Left renal pelvis (tissue), 4 donors: ENCODE results near the gene GNAL. TPM values are rescaled to one million over a fixed set of nuclear protein-coding genes. Genes with fewer than 3 reads are reported as not detected.
"Not testable (repeated sequence)": the region's sequence is repeated elsewhere in the genome, so short reads cannot be mapped to it uniquely, and the experiment has no call there.

ENCODE experiments used
- DNase-seq, 4 donors: peaks; one replicate each; pipeline ENCODE4 v3.0.0-alpha.2; 2013; ENCODE audit warnings: low read depth in 4 of 4, low spot score in 3 of 4
- polyA plus RNA-seq, 4 donors: library from polyadenylated mRNA; unstranded; fragments of 120-200 nt; gene quantifications; one replicate each; pipeline ENCODE4 v1.2.1, GENCODE V29; 2013; ENCODE audit not compliant: insufficient read length in 4 of 4

Gene GNAL
- polyA plus RNA-seq, result 1 to 10 TPM; 3.5 to 5.1 (median 4.9) TPM

GRCh38 chr18:11688972-11689668 lies at the start of gene GNAL:
Gene GNAL, plus strand, starts transcription at chr18:11689264. Its CDS starts 300 bp downstream, at chr18:11689564.
- DNase-seq, result peak; percentile 65 to 76 (median 73)

- DNase-seq, result not testable (repeated sequence)
Measured at GRCh38 chr18:11647310-11647709, 41.8 kb upstream of the GNAL start.

GRCh38 chr18:11647804-11648203 lies 41.3 kb upstream of the GNAL start:
- not testable (repeated sequence) for DNase-seq

DNA sequence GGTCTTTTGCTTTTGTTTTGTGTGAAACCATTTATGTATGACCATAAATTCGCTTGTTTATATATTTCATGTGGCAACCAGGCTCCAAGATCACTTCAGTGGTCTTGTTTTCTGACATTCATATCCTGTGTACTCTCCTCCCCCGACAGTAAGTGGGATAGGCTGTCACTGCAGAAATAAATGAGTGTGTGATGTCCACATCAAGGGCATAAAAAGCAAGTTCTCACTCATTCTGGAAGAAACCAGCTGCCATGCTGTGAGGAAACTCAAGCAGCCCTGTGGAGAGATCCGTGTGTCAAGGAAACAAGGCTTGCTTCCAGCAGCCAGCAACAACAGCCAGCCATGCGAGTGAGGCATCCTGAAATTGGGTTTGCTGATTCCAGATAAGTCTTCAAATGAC lies 39.2 kb upstream of the GNAL start:
- no peak for DNase-seq

DNA sequence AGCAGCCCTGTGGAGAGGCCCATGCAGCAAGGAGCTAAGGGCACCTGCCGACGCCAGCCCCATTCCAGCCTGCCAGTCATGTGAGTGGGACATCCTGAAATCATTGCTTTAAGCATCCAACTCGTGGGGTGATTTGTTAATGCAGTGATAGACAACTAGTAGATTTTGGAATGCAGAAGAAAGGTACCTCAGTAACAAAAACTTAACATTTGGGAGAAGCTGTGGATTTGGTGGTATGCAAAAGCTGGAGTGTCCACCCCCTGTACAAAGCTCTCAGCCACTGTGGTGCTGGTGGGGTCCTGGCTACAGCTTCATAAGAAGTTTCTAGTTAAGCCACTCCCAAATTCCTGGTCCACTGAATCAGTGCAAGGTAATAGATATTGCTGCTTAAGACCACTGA lies 37.2 kb upstream of the GNAL start:
- no peak for DNase-seq

DNA sequence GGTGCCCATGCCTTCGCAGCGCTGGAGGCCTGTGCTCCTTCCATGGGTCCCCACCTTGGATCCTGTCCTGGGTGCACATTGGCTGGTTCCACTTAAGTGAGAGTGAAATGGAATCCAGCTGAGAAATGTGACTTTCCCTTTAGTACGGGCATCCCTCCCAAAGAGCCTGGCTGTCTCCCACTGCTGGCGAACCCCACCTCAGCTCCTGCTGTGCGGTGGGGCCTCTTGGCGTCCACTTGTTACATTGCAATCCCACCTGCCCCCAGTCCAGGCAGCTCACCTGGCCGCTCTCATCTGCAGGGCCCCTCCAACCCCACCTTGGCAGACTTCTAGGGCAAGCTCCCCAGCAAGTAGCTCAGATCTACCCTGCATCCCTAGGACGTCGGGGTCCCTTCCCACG lies 35.5 kb upstream of the GNAL start:
- DNase-seq, result no peak

- no peak for DNase-seq
Measured at GRCh38 chr18:11654736-11655605, 34.1 kb upstream of the GNAL start.

- no peak for DNase-seq
Measured at GRCh38 chr18:11655606-11655932, 33.5 kb upstream of the GNAL start.

DNA sequence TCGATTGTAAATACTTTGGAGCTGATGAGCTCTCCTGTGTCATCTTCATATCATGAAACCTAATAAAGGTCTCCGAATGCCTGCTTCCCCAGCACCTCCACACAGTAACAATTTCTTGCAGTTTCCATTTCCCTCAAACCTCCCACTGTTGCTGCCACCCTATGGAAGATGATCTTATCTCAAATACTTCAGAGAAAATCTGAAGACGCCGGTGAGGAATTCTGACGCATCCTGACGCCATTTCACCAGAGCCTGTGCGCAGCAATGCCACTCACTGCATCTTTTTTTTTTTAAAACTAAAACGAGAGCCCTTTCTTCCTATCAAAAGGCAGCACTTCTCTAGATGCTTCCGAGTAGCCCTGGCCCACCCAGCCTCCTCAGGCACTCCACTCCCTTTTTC lies 31.9 kb upstream of the GNAL start:
- DNase-seq, result no peak

DNA sequence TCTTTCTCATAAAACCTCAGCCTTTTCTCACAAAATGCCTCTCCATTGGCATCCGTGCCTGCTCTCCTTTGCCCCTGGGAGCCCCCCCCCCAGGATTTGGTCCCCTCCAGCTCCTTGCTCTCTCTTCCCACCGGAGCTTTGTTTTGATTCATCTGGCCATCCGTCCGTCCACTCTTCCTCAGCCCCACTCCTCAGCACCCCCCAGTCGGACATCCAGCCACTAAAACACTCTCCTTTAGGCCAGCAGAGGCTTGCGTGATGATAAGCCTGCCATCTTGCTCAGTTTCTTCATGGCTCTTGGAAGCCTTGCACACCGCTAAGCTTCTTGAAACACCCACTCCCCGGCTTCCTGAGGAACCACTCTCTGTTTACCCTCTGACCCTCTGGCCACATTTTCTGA lies 31.5 kb upstream of the GNAL start:
- no peak for DNase-seq

DNA sequence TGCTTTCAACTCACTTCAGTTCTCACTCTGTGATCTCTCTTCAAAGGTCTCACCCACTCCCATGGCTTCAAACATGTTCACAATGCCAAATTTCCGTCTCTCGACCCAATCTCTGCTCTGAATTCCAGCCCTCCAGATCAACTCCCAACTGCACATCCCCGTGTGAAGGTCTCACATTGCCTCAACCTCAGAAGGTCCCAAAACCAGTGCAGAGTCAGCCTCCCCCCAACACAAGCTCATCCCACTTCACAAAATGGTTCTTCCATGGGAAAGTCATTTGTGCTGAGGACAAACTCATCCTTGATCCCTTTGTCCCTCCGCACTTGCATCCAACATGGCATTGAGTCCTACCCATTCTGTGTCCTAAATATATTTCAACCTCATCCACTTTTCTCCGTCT lies 31.0 kb upstream of the GNAL start:
- DNase-seq, result no peak

GRCh38 chr18:11658989-11659388 lies 30.1 kb upstream of the GNAL start:
- no peak for DNase-seq

GRCh38 chr18:11660691-11661090 lies 28.4 kb upstream of the GNAL start:
- no peak for DNase-seq

GRCh38 chr18:11661430-11661829 lies 27.6 kb upstream of the GNAL start:
- no peak for DNase-seq

GRCh38 chr18:11663439-11664029 lies 25.5 kb upstream of the GNAL start:
- DNase-seq, result no peak

DNA sequence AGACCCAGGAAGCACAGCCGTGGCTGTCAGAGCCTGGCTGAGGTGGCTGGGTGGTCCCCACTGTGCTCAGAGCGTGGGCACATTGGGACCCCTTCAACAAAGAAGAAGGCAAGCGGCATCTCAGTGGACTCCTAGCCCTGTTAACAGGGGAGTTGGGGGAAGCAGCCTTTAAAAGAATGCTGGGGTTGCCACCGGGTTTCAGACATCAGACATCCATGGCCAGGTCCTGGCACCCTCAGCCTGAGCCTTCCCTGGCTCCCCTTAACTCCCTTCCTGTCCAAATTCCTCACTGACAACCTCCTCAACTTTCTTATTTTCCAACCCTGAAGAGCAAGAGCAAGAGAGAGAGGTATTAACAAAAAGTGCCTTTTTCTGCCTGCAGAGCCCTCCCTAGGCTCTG lies 24.8 kb upstream of the GNAL start:
- DNase-seq, result no peak

DNA sequence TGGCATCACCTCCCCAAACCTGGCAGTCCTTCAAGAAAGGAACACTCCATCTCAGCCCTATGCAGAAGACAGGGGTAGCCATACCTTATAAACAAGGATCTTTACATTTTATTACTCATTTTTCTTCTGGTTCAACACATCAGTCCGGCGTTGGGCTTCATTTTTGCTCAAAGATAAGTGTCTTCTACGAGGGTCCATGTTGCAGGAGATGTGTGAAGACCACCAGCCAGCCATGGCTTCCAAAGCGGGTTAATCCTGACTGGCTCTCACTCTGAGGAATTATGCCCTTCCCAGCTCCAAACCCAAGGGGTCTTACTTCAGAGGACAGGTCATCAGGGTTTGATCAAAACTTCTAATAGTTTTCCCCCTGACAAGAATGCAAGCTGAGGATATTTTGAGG lies 23.9 kb upstream of the GNAL start:
- no peak for DNase-seq

DNA sequence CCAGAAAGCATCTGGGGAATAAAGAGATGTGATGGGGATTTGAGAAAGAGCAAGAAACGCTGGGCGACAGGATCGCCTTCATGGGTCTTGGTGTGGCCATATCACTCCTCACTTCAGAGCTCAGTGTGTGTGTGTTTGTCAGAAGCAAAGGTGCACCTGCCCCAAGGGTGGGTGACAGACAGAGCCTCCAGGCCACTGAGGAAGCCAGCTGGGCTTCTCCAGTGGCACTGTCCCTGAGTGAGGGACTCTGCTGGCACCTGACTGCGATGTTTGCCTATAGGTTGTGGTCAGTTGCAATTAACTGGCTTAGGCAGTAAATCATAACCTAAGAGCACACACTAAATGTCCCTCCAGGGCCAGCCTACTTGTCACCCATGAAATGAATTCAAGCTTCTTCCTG lies 23.5 kb upstream of the GNAL start:
- DNase-seq, result no peak

DNA sequence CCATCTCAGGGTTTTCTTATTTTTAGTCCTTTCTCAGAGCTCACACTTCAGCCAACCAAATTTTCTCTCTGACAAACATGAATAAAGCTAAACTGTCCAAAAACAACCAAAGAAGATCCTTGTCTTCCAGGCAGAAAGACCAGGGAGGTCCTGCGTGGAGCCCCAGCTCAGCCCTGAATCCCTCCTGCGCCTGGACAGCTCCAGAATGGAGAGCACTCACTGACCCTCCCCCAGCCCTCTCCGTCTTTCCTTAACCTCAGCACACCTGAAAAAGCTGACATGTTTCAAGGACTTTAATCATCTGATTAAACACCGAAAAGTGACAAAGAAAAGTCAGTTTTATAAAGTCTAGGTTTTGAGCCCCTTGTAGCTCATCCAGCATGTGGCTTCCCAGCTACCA lies 22.9 kb upstream of the GNAL start:
- DNase-seq, result no peak

GRCh38 chr18:11666831-11667230 lies 22.2 kb upstream of the GNAL start:
- no peak for DNase-seq

GRCh38 chr18:11667578-11667977 lies 21.5 kb upstream of the GNAL start:
- DNase-seq, result no peak
